Adrenal gland (tissue), 12 donors: ENCODE data around the gene TSPAN10. TPM values are rescaled to one million over a fixed set of nuclear protein-coding genes. Genes with fewer than 3 reads are reported as not detected.

ENCODE experiments used
- DNase-seq, 7 donors: peaks; one replicate each; pipeline ENCODE4 v3.0.0-alpha.2; 2019 to 2020
- H3K27ac ChIP-seq, 5 donors: fragments of 200-600 bp; sonication (generic) in 4 of 5; 1 replicate in 3 of 5; 2 replicates in 2 of 5; pipeline versions ENCODE4 v1.5.1 to v1.8.0; 2016 to 2020; ENCODE audit warnings: mild to moderate bottlenecking in 1 of 5
- H3K27me3 ChIP-seq: fragments of 200-600 bp; 2 replicates; pipeline ENCODE4 v1.8.0; 2021
- H3K36me3 ChIP-seq, 2 donors: fragments of 200-600 bp; replicated peaks in 1 of 2; 1 replicate in 1 of 2; 2 replicates in 1 of 2; pipeline versions ENCODE4 v1.5.1 to v1.8.0; 2018 to 2022
- H3K4me1 ChIP-seq, 2 donors: fragments of 200-600 bp; replicated peaks in 1 of 2; 1 replicate in 1 of 2; 2 replicates in 1 of 2; pipeline versions ENCODE4 v1.5.1 to v1.8.0; 2018 to 2021
- H3K4me3 ChIP-seq, 4 donors: fragments of 200-600 bp; sonication (generic) in 3 of 4; one replicate each; pipeline ENCODE4 v1.5.1; 2016 to 2018
- H3K9me3 ChIP-seq, 3 donors: fragments of 200-600 bp; sonication (generic) in 1 of 3; replicated peaks in 1 of 3; 1 replicate in 2 of 3; 2 replicates in 1 of 3; pipeline versions ENCODE4 v1.5.1 to v1.8.0; 2016 to 2021
- CTCF ChIP-seq, 6 experiments: fragments of 450-650 bp in 4 of 6; fragments of 200-600 bp in 2 of 6; sonication (generic) in 1 of 6; IDR thresholded peaks; 1 replicate in 5 of 6; 2 replicates in 1 of 6; pipeline versions ENCODE4 v1.5.1 to v1.8.0; 2016 to 2021; ENCODE audit warnings: antibody characterized with exemption in 6 of 6, mild to moderate bottlenecking in 2 of 6, moderate library complexity in 1 of 6
- POLR2A ChIP-seq, 2 donors: fragments of 450-650 bp; IDR thresholded peaks; one replicate each; pipeline ENCODE4 v1.6.1; 2017; ENCODE audit warnings: antibody characterized with exemption in 2 of 2, mild to moderate bottlenecking in 2 of 2, moderate library complexity in 1 of 2
- WGBS, 4 donors: extraction: QIAGEN DNeasy Blood & Tissue Kit in 2 of 4; methylation state at CpG; one replicate each; pipeline versions ENCODE4 v1.1.5 to v1.1.7; 2013 to 2017; 5-methylcytosine and 5-hydroxymethylcytosine counted together
- intact Hi-C, 2 donors: fragments of 100-400 bp; cut with DNase I; formaldehyde crosslinking; loops; one replicate each; pipeline versions ENCODE4 v1.14.1 to v1.15.0; 2022 to 2023
- polyA plus RNA-seq, 3 donors: library from polyadenylated mRNA; stranded (reverse); fragments of 200-250 nt in 2 of 3; fragments of 350-450 nt in 1 of 3; fragmentation: Illumina TruSeq in 1 of 3; extraction: RNeasy Lipid Tissue Mini Kit (QIAGEN cat#74804) in 1 of 3; gene quantifications; one replicate each; pipeline ENCODE4 v1.2.3, GENCODE V29; 2013 to 2014
- total RNA-seq, 9 donors: library from RNA; depleted of rRNA in 4 of 9; stranded (reverse); fragments of >200 nt in 4 of 9; fragments of 120-200 nt in 1 of 9; fragmentation: NEBNext Ultra II Directional in 1 of 9; extraction: Animal tissue kit (Norgen Biotek cat#: 25700) in 1 of 9; gene quantifications; one replicate each; pipeline versions ENCODE4 v1.1.0 to v1.2.4, GENCODE V29; 2013 to 2023
- donor health status: healthy with polysubstance abuse.
- donor health status: Bipolar disorder and iron deficiency.
- donor health status: DM: yes; HTN: yes; CAD: no.
- donor health status: DM: no; HTN: no; CAD: no.
- donor health status: DM: no; HTN: no; CAD: no.
- donor health status: DM: yes; HTN: yes; CAD: no.

The TSPAN10 gene
- total and polyA plus RNA-seq, 12 donors: 0.18 to 5.9 (median 2.1) TPM

GRCh38 chr17:81648013-81648706, 11.2 kb downstream of the TSPAN10 start:
- DNase-seq: no peak
- Histone ChIP-seq H3K36me3 (no peaks in the 10 kb centered on the region), H3K27me3 (peaks cover 30% of the 10 kb centered on the region), H3K4me3 (no peak overlapping the region), H3K4me1 (no peaks in the 10 kb centered on the region), H3K27ac (no peak overlapping the region), H3K9me3 (no peaks in the 10 kb centered on the region)
- TF ChIP-seq POLR2A (IDR thresholded peaks at IDR 0.05) (no peak), CTCF (IDR thresholded peaks at IDR 0.05) (no peak)
- 9 to 29% (median 14%) methylated on average over 5 to 77 of the region's 78 CpGs for WGBS, 4 donors
- intact Hi-C loops: no loop called here

GRCh38 chr17:81648707-81649085, 11.7 kb downstream of the TSPAN10 start:
- H3K27me3 ChIP-seq: peaks cover 30% of the 10 kb centered on the region
- intact Hi-C loops: no loop called here
- H3K27ac ChIP-seq: no peak overlapping the region
- H3K36me3 ChIP-seq: no peaks in the 10 kb centered on the region
- DNase-seq: no peak
- TF ChIP-seq POLR2A (IDR thresholded peaks at IDR 0.05): no peak
- TF ChIP-seq CTCF (IDR thresholded peaks at IDR 0.05): no peak
- H3K4me3 ChIP-seq: no peak overlapping the region
- no peaks in the 10 kb centered on the region for H3K9me3 ChIP-seq
- no peaks in the 10 kb centered on the region for H3K4me1 ChIP-seq
- 52 to 73% (median 60%) methylated on average over 12 to 14 of the region's 14 CpGs for WGBS, 4 donors

GRCh38 chr17:81650951-81651350, 14.0 kb downstream of the TSPAN10 start:
- intact Hi-C loops: no loop called here
- DNase-seq: no peak
- WGBS, 4 donors: 67 to 78% (median 77%) methylated on average over 8 to 9 of the region's 9 CpGs
- Histone ChIP-seq H3K27ac (peak overlapping the region in 1 of 5 donors; percentile 83), H3K9me3 (no peaks in the 10 kb centered on the region), H3K4me3 (no peak overlapping the region), H3K36me3 (no peaks in the 10 kb centered on the region), H3K4me1 (no peaks in the 10 kb centered on the region), H3K27me3 (peaks cover 30% of the 10 kb centered on the region)
- TF ChIP-seq POLR2A (IDR thresholded peaks at IDR 0.05): no peak
- no peak for TF ChIP-seq CTCF (IDR thresholded peaks at IDR 0.05)

DNA sequence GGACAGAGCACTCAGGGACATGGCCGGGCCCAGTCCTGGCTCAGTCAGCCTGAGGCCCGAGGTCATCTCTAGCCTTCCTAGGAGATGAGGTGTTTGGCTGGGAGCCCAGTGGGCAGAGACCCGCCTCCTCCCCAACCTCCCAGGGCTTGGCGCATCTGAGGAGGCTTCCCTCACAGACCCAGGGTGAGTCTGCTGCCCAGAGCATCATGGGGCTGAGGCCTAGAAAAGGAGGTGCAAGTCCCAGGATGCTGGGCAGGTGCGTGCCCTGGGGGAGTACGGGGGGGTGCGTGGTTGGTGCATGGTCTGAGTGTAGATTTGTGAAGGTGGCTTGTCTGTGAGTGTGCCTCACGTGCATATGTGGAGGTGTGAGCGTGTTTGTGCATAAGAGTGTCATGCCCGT, 14.7 kb downstream of the TSPAN10 start:
- H3K4me1 ChIP-seq: no peaks in the 10 kb centered on the region
- TF ChIP-seq CTCF (IDR thresholded peaks at IDR 0.05): no peak
- peak in 1 of 2 donors; percentile 30 for TF ChIP-seq POLR2A (IDR thresholded peaks at IDR 0.05)
- H3K27me3 ChIP-seq: peaks cover 30% of the 10 kb centered on the region
- DNase-seq: peak; percentile 87 to 96 (median 95)
- no peaks in the 10 kb centered on the region for H3K9me3 ChIP-seq
- H3K4me3 ChIP-seq: no peak overlapping the region
- intact Hi-C loops: no loop called here
- peak overlapping the region in 1 of 5 donors; percentile 83 for H3K27ac ChIP-seq
- 47 to 90% (median 52%) methylated on average over 6 to 10 of the region's 10 CpGs for WGBS, 4 donors
- H3K36me3 ChIP-seq: no peaks in the 10 kb centered on the region
